ENCODE data around the gene VRK2. TPM values are rescaled to one million over a fixed set of nuclear protein-coding genes. Genes with fewer than 3 reads are reported as not detected.
"Not testable (repeated sequence)": the region's sequence is repeated elsewhere in the genome, so short reads cannot be mapped to it uniquely, and the experiment has no call there.

VRK2 gene
- total RNA-seq, 1 donor from 2014 or later, result 30.9 TPM

DNA sequence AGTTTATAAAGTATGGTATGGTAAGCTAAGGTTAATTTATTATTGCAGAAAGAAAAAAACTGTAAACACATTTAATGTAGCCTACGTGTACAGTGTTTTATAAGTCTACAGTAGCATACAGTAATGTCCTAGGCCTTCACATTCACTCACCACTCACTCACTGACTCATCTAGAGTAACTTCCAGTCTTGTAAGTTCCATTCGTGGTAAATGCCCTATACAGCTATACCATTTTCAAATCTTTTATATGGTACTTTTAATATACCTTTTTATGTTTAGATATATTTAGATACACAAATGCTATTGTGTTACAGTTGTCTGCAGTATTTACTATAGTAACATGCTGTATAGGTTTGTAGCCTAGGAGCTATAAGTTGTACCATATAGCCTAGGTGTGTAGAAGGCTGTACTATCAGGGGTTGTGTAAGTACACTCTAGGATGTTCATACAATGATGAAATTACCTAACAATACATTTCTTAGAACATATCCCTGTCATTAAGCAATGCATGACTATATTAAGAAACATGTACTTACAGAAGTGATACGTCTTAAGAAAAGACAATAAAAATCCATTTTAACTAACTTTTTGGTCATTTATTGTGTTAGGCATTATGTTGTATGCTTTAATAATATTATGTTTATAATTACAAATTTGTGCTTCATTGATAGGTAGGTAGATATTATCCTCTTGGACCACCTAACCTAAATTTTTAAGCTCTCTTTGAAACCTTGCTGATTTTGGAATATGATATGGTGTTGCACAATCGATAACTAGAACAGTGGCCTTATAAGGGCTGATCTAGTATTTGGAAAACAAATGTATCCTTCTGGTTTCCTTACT lies 51.9 kb downstream of the VRK2 start:
- ATAC-seq (ENCODE audit: poor library complexity), result no peak
- intact Hi-C loops (cut with DNase I), result no loop called here

GRCh38 chr2:58099096-58099769 lies 52.6 kb downstream of the VRK2 start:
- intact Hi-C loops (cut with DNase I), result no loop called here
- no peak for ATAC-seq (ENCODE audit: poor library complexity)
- DNase-seq, result no peak

More for the DNA sequence above, 51.9 kb downstream of the VRK2 start:
- DNase-seq, result no peak

- ATAC-seq (ENCODE audit: poor library complexity) (no peak), DNase-seq (no peak)
- intact Hi-C loops (cut with DNase I), result no loop called here
These were observed 54.9 kb downstream of the VRK2 start for GRCh38 chr2:58101500-58101899.

GRCh38 chr2:58106896-58107295 lies 60.3 kb downstream of the VRK2 start:
- intact Hi-C loops (cut with DNase I), result no loop called here
- no peak for DNase-seq
- ATAC-seq (ENCODE audit: poor library complexity), result no peak

DNA sequence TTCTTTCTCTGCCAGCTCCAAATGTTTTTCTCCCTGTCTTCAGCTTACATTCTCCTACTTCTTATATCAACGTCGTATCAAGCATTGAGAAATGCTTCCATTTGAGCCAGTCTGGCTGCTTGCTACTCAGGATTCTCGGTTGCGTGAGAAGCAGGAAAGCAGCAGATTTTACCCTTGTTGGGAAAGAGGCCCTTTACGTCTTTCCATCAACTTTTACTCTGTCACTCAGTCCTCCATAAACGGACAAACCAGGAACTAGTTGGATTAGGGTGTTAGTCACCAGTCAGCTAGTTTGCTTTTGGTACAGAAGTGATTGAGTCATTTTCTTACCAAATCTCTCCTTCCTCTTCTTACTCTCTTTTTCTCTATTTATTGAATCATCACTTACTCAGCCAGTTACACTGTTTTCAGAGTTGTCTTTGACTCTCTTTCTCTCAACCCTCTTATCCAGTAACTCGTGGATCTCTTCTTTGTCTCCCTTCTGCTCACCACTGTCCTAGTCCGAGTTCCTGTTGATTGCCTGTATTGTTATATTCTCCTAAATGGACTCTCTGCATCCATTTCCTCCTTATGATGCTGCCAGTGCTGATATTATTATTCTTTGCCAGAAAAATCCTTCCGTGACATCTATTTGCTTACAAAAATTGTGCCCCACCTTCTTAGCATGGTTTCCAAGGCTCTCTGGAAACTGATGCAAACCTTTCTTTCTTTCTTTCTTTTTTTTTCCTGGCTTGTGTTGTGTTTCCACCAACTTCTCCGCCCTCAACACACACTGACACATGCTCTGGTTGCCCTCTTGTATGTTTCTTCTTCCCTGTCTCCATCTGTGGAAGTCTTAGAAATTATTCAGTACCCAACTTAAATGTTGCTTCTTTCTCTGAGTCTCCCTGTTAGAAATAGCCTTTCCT lies 61.5 kb downstream of the VRK2 start:
- peak; percentile 34 for ATAC-seq (ENCODE audit: poor library complexity)
- intact Hi-C loops (cut with DNase I), result no loop called here
- DNase-seq, result no peak

- no peak for ATAC-seq (ENCODE audit: poor library complexity)
- DNase-seq, result no peak
- intact Hi-C loops (cut with DNase I), result no loop called here
These were observed 62.9 kb downstream of the VRK2 start for GRCh38 chr2:58109481-58109880.

DNA sequence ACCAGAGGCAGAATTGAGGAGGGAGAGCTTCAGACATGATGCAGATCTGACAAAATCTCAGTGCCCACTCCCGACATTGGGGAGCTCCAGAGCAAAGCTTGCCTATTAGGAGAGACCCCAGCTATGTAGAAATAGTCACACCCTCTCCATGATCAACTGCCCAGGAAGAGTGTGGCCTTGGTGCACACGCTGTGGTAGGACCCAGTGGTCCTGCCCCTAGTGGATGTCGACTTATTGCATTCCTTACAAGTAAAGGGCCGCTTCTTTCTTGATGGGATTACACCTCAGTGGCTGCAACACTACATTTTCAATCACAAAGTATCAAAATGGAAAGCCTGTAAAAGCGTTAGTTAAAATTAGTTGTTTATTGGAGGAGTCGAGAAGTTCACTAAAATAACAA lies 64.2 kb downstream of the VRK2 start:
- ATAC-seq (ENCODE audit: poor library complexity) (no peak), DNase-seq (no peak)
- intact Hi-C loops (cut with DNase I), result no loop called here

DNA sequence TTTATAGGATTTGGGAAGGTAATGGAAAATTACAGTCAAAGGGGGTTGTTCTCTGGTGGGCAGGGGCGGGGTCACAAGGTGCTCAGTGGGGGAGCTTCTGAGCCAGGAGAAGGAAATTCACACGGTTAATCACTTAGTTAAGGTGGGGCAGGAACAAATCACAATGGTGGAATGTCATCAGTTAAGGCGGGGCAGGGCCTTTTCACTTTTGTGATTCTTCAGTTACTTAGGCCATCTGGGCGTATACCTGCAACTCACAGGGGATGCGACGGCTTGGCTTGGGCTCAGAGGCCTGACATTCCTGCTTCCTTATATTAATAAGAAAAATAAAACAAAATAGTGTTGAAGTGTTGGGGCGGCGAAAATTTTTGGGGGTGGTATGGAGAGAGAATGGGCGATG lies 67.0 kb downstream of the VRK2 start:
- DNase-seq; intact Hi-C loops (cut with DNase I); ATAC-seq (ENCODE audit: poor library complexity): not testable (repeated sequence)

GRCh38 chr2:58120626-58121229 lies 74.1 kb downstream of the VRK2 start:
- ATAC-seq (ENCODE audit: poor library complexity), result no peak
- intact Hi-C loops (cut with DNase I), result no loop called here

GRCh38 chr2:58122040-58122439 lies 75.4 kb downstream of the VRK2 start:
- intact Hi-C loops (cut with DNase I), result no loop called here
- ATAC-seq (ENCODE audit: poor library complexity) (no peak), DNase-seq (no peak)

More at GRCh38 chr2:58120626-58121229, 74.1 kb downstream of the VRK2 start:
- no peak for DNase-seq

- intact Hi-C loops (cut with DNase I), result no loop called here
- no peak for DNase-seq
- no peak for ATAC-seq (ENCODE audit: poor library complexity)
These were observed 75.9 kb downstream of the VRK2 start for GRCh38 chr2:58122540-58122939.

DNA sequence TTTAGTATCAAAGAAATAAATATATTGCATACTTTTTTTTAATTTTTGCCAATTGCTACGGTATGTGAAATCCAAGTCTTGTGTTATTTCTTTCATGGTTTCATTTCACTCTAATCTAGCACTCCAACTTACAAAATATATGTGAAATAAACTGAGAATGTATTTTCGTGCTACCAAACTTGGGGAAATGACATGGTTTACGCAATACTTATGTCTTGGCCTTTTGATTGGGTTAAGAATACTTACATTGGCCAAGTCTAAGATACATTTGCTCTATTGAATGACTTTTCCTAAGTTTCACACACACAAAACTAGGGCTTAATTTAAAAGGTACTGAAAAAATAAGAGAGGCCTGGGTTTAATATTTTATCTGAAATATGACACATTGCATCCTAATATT lies 80.5 kb downstream of the VRK2 start:
- ATAC-seq (ENCODE audit: poor library complexity), result no peak
- intact Hi-C loops (cut with DNase I), result no loop called here
- no peak for DNase-seq

DNA sequence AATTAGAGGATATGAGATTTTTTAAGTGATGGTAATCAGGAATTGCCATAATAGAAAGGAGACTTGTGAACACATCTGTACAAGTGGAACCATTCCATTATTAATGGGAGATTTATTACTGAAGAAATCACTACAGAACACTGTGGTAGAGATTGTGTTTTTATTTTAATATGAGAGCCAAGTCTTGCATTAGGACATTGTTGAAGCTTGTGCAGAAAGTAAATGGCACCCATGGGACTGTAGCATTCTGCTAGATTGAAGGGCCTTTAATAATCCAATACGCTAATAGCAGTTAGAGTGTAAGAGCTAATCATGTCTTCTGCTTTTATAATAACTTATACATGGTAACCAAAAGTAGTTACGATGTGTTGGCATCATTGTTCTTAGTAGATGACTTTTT lies 83.6 kb downstream of the VRK2 start:
- DNase-seq (no peak), ATAC-seq (ENCODE audit: poor library complexity) (peak; percentile 51)
- intact Hi-C loops (cut with DNase I), result no loop called here

- DNase-seq (no peak), ATAC-seq (ENCODE audit: poor library complexity) (peak; percentile 77)
- intact Hi-C loops (cut with DNase I), result no loop called here
These were observed 84.8 kb downstream of the VRK2 start for GRCh38 chr2:58131191-58132011.

- intact Hi-C loops (cut with DNase I), result no loop called here
- ATAC-seq (ENCODE audit: poor library complexity) (no peak), DNase-seq (no peak)
These were observed 86.8 kb downstream of the VRK2 start for GRCh38 chr2:58133395-58133794.

GRCh38 chr2:58135861-58136260 lies 89.3 kb downstream of the VRK2 start:
- no peak for ATAC-seq (ENCODE audit: poor library complexity)
- intact Hi-C loops (cut with DNase I), result no loop called here

DNA sequence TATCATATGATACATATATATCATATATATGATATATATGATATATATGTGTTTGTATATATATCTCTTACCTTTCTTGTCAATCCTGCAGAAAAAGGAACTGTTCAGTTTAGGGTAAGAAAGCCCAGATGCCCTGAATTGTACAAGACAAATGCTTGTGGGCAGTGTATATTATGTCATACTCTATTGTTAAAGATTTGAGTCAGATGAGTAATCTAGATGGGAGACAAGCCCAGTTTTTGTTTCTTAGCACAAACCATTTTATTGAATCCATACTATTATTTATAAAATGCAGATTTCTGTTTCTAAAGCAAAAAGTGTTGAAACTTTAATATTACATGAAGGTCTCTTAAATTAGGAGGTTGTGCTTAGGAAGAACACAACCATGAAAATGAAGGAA lies 90.6 kb downstream of the VRK2 start:
- DNase-seq (no peak), ATAC-seq (ENCODE audit: poor library complexity) (no peak)
- intact Hi-C loops (cut with DNase I), result no loop called here

More at GRCh38 chr2:58135861-58136260, 89.3 kb downstream of the VRK2 start:
- no peak for DNase-seq

GRCh38 chr2:58137856-58138255 lies 91.2 kb downstream of the VRK2 start:
- no peak for DNase-seq
- no peak for ATAC-seq (ENCODE audit: poor library complexity)
- intact Hi-C loops (cut with DNase I), result no loop called here

Data from Right ventricle myocardium superior (tissue), 1 donor.